ENCODE results near the gene PREX1. TPM values are rescaled to one million over a fixed set of nuclear protein-coding genes. Genes with fewer than 3 reads are reported as not detected.

PREX1 gene
- total RNA-seq, 4 donors from 2014 or later = 7.5 to 10.9 (median 9.1) TPM

GRCh38 chr20:48631114-48632016, 196.4 kb downstream of the PREX1 start:
- TF ChIP-seq POLR2A (IDR thresholded peaks at IDR 0.05) = no peak
- TF ChIP-seq, protein P1, sequence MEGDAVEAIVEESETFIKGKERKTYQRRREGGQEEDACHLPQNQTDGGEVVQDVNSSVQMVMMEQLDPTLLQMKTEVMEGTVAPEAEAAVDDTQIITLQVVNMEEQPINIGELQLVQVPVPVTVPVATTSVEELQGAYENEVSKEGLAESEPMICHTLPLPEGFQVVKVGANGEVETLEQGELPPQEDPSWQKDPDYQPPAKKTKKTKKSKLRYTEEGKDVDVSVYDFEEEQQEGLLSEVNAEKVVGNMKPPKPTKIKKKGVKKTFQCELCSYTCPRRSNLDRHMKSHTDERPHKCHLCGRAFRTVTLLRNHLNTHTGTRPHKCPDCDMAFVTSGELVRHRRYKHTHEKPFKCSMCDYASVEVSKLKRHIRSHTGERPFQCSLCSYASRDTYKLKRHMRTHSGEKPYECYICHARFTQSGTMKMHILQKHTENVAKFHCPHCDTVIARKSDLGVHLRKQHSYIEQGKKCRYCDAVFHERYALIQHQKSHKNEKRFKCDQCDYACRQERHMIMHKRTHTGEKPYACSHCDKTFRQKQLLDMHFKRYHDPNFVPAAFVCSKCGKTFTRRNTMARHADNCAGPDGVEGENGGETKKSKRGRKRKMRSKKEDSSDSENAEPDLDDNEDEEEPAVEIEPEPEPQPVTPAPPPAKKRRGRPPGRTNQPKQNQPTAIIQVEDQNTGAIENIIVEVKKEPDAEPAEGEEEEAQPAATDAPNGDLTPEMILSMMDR (IDR thresholded peaks at IDR 0.05 in 4 of 5, conservative IDR thresholded peaks at IDR 0.05 in 1 of 5) = no peak
- in situ Hi-C loops (cut with MboI; ENCODE audit: low sequenced_read_pairs in 4 of 4) = no loop called here
- Histone ChIP-seq H3K36me3 (peaks cover 0 to 5% of the 10 kb centered on the region in 2 donors), H3K4me3 (no peak overlapping the region), H3K9me3 (no peaks in the 10 kb centered on the region), H3K4me1 (no peaks in the 10 kb centered on the region), H3K27ac (no peak overlapping the region), H3K27me3 (no peaks in the 10 kb centered on the region)
- ATAC-seq = no peak
- no peak for DNase-seq
- intact Hi-C loops (cut with DNase I; ENCODE audit: low total_unique reads) = no loop called here

- Histone ChIP-seq H3K27ac (no peak overlapping the region), H3K4me1 (no peaks in the 10 kb centered on the region), H3K36me3 (peaks cover 0 to 5% of the 10 kb centered on the region in 2 donors), H3K9me3 (no peaks in the 10 kb centered on the region), H3K4me3 (no peak overlapping the region), H3K27me3 (no peaks in the 10 kb centered on the region)
- intact Hi-C loops (cut with DNase I; ENCODE audit: low total_unique reads) = no loop called here
- in situ Hi-C loops (cut with MboI; ENCODE audit: low sequenced_read_pairs in 4 of 4) = no loop called here
- DNase-seq = no peak
- TF ChIP-seq, protein P1 (IDR thresholded peaks at IDR 0.05 in 4 of 5, conservative IDR thresholded peaks at IDR 0.05 in 1 of 5) = no peak
- no peak for TF ChIP-seq POLR2A (IDR thresholded peaks at IDR 0.05)
- no peak for ATAC-seq
Observed at GRCh38 chr20:48630342-48631075, 197.3 kb downstream of the PREX1 start.

GRCh38 chr20:48629960-48630315, 197.9 kb downstream of the PREX1 start:
- no peak for ATAC-seq
- Histone ChIP-seq H3K4me1 (no peaks in the 10 kb centered on the region), H3K4me3 (no peak overlapping the region), H3K27me3 (no peaks in the 10 kb centered on the region), H3K9me3 (no peaks in the 10 kb centered on the region), H3K36me3 (peaks cover 0 to 5% of the 10 kb centered on the region in 2 donors), H3K27ac (no peak overlapping the region)
- intact Hi-C loops (cut with DNase I; ENCODE audit: low total_unique reads) (no loop called here), in situ Hi-C loops (cut with MboI; ENCODE audit: low sequenced_read_pairs in 4 of 4) (no loop called here)
- TF ChIP-seq, protein P1 (IDR thresholded peaks at IDR 0.05 in 4 of 5, conservative IDR thresholded peaks at IDR 0.05 in 1 of 5) = no peak
- TF ChIP-seq POLR2A (IDR thresholded peaks at IDR 0.05) = no peak
- no peak for DNase-seq

GRCh38 chr20:48629069-48629959, 198.5 kb downstream of the PREX1 start:
- DNase-seq (no peak), ATAC-seq (no peak)

More at GRCh38 chr20:48629069-48629959, 198.5 kb downstream of the PREX1 start:
- in situ Hi-C loops (cut with MboI; ENCODE audit: low sequenced_read_pairs in 4 of 4) (no loop called here), intact Hi-C loops (cut with DNase I; ENCODE audit: low total_unique reads) (no loop called here)
- H3K4me3 ChIP-seq = no peak overlapping the region
- no peaks in the 10 kb centered on the region for H3K9me3 ChIP-seq
- no peak overlapping the region for H3K27ac ChIP-seq
- H3K36me3 ChIP-seq = peaks cover 0 to 5% of the 10 kb centered on the region in 2 donors
- no peaks in the 10 kb centered on the region for H3K27me3 ChIP-seq
- H3K4me1 ChIP-seq = no peaks in the 10 kb centered on the region
- no peak for TF ChIP-seq POLR2A (IDR thresholded peaks at IDR 0.05)
- TF ChIP-seq, protein P1 (IDR thresholded peaks at IDR 0.05 in 4 of 5, conservative IDR thresholded peaks at IDR 0.05 in 1 of 5) = no peak

Data from gastrocnemius medialis (tissue), 4 donors.